GM21529 (cell line): Measurements from ENCODE around the gene APOH.

Experiments
- ATAC-seq: cut with Tn5 transposase; IDR thresholded peaks from one replicate; pipeline ENCODE4 v1.9.1; 2021; ENCODE audit not compliant: unreplicated experiment

The APOH gene

DNA sequence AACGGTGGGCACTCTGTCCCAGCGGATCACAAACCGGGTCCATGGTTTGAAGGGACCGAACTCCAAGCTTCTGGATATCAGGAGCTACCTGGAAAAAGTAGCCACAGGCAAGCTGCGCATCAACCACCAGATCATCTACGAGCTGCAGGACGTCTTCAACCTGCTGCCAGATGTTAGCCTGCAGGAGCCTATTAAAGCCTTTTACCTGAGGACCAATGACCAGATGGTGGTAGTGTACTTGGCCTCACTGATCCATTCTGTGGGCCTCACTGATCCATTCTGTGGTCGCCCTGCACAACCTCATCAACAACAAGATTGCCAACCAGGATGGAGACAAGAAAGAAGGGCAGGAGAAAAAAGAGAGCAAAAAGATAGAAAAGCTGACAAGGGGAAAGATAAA, 31.0 kb downstream of the APOH start:
- no peak for ATAC-seq

DNA sequence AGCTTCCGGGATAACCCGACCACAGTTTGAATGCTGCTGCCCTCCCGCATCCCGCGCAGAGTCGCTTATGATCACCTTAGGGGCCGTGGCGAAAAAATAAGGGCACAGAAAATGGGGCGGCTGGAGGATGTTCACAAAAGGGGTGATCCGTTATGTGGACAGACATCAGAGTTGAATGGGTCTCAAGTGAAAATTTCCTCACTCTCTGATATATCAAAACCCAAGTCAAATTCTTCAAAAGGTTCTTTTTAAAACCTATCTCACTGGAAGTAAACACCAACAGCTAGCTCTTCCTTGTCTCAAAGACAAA, 36.9 kb downstream of the APOH start:
- no peak for ATAC-seq

DNA sequence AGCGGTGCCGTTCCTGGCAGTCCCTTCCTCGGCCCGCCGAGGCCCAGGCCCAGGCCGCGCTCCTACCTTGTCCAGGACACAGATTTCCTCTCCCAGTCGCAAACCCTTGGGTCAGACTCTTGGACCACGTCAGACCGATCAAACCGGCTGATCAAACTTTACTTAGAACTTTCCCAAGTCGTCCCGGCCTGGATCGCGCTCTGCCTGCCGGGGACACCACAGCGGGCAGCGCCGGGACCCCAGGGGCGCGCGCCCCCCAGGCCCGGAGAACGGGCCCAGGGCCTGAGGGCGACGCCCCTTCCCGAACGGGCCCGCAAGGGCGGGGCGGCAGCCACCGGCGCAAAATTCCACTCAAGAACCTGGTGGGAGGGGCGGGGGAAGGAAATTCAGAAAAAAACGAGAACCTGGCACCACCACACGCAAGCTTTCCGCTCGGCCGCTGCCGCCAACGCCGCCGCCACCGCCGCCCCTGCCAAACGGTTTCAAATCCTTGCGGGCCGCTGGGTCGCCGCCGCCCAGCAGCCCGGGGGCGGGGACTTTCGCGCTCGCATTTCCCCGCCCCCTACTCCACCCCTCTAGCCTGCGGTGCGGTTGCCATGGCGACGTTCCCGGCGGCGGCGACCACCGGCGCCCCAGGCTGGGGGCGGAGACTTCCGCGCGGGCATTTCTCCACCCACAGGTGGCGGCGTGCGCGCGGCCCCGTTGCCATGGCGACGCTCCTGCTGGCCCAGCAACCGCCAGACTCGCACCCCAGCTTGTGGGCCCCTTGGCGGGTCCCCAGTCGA, 37.4 kb downstream of the APOH start, which contains the start of gene CEP112:
Gene CEP112, minus strand, starts transcription at position 541 of the 785 bp plus-strand sequence.
- ATAC-seq, result peak; percentile 74

DNA sequence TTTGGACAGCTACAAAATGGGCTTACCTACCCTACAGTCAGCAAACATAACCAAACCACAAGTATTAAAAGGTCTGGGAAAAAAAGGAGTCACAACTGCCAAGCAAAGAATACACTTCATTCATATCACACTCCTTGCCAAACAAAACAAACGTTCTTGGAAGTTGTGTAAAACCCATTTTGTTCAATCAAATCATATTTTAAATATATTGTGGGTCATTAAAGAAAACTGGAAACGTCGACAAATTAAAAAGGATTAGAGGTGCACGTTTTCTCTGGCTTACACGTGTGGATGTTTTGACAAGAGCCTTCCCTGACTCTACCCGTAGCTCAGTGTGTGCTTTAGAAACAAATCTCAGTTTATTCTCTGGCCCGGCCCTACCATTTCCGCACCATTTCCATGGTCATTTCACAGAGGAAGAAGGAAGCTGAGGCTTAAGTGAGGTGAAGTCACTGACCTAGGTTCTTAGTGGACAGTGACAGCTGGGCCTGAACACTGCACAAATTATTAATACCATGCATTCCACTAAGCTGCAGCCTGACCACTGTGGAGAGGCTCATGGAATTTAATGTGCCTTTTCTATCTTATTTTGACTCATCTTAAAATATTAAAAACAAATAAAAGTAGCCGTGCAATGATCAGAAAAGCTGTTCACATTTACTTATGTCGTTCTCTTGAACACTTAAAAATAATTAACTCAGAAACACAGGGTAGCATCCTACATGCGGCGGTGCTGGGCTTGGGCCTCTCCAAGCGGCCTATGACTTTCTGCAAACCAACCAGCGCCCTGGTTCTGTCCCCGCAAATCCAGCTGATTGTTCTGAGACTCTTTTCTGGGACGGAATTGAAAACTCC, 38.2 kb downstream of the APOH start:
- no peak for ATAC-seq

DNA sequence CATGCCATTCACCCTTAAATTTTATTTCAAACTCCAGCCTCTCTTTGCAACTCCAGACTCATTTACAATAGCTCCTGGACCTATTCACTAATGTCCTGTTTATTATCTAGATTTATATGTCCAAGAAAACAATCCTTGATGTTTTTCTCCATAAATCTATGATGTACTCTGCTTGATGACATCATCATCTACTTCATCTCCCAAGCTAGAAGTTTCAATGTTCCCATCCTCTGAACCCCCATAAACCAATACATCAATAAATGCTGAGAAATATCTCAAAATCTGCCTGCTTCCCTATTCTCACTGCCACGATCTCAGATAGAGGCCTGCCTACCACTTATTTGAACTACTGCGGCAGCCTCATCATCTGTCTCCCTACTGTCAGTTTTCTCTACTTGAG, 41.5 kb downstream of the APOH start:
- ATAC-seq, result no peak

DNA sequence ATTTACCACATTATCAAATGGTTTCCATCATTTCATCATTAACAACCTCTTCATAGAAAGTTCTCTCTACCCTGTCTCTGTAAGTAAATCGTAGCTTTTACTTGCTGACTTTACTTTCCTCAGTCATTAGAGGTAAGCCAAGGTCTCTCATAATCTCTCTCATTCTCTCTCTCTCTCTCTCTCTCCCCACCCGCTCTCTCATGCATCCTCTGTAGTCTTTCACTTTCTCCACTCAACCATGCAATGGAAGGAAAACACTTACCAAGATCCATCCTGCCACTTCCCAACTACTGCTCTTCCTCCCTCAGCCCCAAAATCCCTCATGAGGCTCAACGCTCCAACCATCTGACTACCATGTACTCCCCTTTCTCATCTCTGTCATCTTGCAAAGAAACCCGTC, 43.4 kb downstream of the APOH start:
- ATAC-seq, result no peak

DNA sequence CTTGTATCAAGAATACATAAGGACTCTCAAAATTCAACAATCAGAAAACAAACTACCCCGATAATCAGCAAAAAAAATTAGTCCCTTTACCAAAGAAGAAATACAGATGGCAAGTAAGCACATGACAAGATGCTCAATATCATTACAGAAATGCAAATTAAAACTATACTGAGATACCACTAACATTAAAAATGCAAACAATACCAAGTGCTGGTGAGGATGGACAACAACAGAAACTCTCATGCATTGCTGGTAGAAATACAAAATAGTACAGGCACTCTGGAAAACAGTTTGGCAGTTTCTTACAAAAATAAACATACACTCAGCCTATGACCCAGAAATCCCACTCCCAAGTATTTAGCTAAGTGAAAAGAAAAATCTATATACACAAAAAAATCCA, 44.8 kb downstream of the APOH start:
- ATAC-seq, result no peak

DNA sequence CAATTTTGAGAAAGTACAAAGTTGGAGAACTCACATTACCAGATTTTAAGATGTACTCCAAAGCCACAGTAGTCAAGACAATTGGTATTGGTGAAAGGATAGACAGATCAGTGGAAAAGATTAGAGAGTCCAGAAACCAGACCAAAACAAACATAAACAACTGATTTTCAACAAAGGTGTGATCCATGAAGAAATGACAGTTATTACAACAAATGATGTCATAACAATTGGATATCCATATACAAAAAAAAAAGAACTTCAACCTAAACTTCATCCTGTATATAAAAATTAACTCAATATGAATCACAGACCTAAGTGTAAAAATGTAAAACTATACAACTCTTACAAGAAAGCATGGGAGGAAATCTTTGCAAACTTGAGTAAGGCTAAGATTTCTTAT, 45.7 kb downstream of the APOH start:
- no peak for ATAC-seq

DNA sequence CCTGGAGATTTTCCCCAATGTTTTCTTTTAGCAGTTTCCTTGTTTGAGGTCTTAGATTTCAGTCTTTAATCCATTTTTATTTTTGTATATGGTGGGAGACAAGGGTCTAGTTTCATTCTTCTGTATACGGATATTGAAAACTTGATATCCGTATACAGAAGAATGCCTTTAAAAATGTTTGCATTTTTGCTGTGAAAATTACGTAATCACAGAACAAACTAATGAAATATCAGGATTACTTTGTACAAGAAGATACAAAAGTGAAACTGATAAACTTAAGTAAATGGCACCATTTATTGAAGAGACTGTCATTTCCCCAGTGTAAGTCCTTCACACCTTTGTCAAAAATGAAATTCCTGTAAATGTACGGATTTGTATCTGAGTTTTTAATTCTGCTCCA, 50.6 kb downstream of the APOH start:
- no peak for ATAC-seq

DNA sequence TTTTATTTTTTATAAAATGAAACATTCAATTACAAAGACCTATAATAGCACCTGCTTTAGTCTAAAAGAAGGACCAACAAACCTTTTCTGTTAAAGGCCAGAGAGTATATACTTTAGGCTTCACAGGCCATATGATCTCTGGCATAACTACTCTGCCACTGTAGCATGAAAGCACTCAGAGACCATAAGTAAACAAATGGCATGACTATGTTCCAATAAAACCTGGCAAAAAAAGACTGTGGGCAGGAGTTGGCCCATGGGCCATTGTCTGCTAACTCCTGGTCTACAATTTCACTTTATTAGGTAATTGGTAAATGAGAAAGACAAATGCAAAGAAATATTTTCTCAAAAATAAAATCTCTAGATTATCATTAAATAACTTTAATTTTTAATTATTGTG, 52.2 kb downstream of the APOH start:
- ATAC-seq, result no peak

DNA sequence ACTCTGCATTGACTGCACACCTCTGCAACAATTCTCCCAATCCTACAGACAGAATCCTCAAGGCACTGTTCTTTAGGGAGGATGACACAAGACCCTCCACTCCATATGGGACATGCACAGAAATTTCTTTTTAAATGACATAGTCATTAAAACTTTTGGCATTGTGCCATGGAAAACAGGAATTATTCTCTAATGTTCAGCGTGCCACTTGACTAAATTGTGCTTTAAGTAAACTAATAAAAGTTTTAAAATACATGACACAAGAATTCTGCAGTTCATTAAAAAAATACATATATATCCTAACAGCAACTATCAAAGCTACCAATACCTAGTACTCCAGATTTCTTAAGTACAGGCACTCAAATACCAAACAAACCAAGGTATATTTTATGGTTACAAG, 53.3 kb downstream of the APOH start:
- ATAC-seq, result no peak

DNA sequence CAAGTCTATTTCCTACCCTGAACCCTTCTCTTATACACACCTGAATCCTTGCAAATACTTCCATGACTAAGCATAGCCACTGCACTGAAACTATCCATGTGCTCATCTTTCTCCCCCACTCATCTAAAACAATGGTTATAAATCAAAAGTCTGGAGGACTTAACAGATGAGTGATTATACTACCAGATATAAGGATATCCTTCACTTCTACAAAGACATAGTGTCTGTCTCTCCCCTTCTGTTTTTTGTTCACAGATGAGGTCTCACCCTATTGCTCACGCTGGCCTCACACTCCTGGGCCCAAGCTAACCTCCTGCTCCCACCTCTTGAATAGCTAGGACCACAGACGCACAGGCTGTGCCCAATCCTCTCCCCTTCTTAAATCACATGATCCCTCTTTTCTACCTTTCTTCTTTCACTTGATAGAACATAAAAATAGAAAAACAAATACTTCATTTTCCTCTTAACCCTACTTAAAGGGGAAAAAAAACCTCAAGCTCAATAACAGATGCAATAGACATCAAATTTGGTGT, 56.5 kb downstream of the APOH start:
- no peak for ATAC-seq

DNA sequence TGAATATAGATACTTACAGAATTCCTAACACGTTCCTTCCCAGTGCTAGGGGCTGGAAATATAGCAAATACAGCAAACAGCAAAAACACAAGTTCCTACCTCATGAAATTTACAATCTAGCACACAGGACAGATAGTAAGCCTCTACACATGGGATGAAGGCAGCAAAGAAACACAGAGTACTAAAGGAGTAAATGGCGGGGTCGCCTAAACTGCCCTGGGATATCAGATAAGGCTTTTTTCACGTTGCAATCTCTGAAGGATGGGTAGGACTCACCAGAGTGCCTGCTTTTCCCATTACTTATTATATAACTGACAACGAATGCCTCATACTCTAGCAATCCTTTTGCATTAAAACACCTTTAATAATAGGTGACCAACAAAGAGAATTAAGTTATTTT, 57.1 kb downstream of the APOH start:
- no peak for ATAC-seq

DNA sequence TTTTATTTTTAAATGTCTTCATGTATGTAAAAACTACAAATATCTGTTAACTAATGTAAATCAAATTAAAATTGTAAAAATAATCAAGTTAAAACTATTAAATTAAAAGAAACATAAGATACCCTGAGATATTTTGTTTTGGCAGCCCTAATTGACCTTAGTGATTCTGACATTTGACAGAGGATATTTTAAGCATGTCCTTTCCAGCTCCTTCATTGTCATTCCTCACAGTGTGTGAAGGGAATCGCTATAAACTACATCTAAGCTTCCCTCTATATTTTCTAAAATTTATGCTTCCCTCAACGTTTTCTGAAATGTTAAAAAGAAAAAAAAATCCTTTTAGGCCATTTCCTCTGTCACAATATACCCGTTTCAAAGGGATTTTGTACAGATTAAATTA, 57.5 kb downstream of the APOH start:
- no peak for ATAC-seq

DNA sequence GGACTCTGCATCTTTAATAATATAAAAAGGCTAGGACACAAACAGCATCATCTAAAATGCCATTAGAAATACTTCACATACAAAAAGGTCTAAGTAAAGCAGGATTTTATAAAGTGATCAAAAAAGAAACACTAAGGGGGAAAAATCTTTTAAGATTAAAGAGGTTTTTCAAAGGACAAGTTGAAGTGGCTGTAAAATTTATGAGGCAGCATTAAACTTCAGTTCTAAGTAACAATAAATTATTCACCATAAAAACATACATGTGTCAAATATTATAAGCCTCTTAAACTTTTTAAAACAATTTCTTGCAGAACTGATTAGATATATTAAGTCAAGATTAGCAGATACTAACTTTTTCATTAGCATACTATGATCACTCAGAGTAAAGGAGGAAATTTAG, 58.0 kb downstream of the APOH start:
- ATAC-seq, result no peak

DNA sequence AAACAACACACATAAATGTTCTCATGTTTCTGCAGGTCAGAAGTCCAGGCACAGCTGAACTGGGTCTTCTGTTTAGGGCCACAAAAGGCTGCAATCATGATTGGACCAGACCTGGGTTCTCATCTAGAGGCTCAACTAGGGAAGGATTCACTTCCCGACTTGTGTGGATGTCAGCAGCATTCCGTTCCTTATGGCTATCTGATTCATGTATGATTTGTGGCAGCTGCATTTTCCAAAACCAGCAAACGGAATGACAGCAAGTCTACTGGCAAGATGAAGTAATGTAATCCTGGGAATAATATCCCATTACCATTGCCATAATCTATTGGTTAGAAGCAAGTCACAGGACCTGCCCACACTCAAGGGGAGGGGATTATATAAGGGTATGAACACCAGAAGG, 59.4 kb downstream of the APOH start:
- ATAC-seq, result no peak

DNA sequence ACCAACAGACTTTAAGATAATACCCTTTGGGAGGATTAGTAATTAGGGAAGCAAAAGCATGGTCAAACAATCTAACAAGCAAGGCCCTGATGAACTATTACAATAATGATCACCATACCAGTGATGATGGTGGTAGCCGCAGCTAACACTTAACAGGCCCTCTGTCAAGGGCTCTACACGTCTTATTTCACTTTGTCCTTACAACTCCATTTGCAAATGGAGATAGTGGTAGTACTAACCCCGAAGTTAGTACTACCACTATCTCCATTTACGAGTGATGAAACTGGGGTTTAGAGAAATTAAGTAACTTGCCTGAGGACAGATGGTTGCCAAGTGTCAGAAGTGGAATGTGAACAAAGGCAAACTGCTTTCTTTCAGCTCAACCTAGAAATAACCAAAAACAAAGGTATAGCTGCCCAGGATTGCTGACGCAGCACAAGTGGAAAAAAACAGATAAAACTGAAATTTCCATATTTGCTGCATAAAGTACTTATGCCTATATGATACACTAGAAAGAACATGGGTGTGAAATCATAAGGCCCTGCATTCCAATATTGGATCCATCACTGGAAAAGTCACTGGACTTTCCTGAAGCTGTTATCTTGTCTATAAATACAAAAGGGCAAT, 61.9 kb downstream of the APOH start:
- no peak for ATAC-seq

DNA sequence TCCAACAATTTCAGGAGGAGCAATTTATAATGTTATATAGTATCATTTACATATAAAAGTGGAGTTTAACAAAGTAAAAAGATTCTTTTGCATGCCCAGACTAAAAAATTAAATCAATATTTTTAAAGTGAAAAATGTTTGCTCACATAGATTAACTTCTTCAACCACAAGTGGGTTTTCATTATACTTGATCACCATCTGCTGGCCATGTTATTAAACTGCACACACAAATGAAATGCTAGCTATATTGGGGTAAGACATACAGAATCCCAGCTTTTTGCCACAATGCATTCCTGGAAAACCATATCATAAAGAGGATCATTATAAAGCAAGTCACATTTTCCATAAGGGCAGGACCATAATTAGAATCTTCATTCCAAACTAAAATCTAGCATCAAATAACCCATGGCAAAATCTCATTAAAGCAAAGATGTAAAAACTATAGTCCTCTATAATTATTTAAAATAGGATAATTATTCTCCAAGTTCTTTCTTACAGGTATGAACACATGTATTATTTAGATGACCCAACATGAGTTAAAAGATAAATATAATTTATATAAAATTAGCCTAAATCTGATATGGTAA, 63.6 kb downstream of the APOH start:
- ATAC-seq, result no peak
